HG02763 (cell line): Measurements from ENCODE around the gene DSTN.
A peak's percentile ranks its signal among the peaks of the same experiment; 100 is the strongest.

ENCODE experiments used
- ATAC-seq: cut with Tn5 transposase; IDR thresholded peaks from one replicate; pipeline ENCODE4 v1.9.1; 2021; ENCODE audit warnings: mild to moderate bottlenecking, moderate library complexity; ENCODE audit not compliant: unreplicated experiment

DSTN gene

DNA sequence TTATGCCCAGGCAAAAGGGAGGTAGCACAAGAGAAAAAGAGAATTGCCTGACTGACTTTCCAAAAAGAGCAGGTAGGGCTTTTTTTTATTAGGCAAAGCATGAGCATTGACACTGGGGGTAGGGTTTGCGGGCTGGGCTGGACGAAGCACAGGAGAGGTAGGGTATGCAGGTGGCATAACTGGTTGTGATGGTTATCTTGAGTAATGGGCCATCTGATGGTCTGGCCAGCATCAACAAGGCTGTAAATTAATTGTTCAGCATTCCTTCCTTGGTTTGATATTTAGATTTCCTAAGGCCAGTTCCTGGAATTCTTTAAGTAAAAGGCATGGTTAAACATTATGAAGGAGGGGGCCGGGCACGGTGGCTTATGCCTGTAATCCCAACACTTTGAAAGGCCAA lies 24.7 kb upstream of the DSTN start:
- ATAC-seq, result no peak

DNA sequence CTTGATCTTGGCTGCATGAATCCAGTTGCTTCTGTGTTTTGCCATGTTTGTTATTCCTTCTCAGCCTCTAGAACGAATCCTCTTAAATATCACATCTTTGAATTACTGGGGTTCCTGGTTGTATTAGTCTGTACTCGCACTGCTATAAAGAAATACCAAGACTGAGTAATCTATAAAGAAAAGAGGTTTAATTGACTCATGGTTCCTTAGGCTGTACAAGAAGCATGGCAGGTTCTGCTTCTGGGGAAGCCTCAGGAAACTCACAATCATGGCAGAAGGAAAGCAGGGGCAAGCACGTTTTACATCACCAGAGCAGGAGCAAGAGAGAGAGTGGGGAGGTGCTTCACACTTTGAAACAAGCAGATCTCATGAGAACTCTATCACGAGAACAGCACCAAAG lies 20.7 kb upstream of the DSTN start:
- ATAC-seq, result no peak

DNA sequence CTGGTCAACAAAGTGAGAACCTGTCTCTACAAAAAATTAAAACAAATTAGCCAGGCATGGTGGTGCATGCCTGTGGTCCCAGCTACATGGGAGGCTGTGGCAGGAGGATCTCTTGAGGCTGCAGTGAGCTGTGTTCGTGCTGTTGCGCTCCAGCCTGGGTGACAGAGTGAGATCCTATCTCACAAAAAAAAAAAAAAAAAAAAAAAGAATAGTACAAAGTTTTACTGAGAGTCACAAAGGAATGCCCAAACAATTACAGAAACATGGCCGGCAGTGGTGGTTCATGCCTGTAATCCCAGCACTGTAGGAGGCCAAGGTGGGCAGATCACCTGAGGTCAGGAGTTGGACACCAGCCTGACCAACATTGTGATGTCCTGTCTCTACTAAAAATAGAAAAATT lies 14.8 kb upstream of the DSTN start:
- no peak for ATAC-seq

DNA sequence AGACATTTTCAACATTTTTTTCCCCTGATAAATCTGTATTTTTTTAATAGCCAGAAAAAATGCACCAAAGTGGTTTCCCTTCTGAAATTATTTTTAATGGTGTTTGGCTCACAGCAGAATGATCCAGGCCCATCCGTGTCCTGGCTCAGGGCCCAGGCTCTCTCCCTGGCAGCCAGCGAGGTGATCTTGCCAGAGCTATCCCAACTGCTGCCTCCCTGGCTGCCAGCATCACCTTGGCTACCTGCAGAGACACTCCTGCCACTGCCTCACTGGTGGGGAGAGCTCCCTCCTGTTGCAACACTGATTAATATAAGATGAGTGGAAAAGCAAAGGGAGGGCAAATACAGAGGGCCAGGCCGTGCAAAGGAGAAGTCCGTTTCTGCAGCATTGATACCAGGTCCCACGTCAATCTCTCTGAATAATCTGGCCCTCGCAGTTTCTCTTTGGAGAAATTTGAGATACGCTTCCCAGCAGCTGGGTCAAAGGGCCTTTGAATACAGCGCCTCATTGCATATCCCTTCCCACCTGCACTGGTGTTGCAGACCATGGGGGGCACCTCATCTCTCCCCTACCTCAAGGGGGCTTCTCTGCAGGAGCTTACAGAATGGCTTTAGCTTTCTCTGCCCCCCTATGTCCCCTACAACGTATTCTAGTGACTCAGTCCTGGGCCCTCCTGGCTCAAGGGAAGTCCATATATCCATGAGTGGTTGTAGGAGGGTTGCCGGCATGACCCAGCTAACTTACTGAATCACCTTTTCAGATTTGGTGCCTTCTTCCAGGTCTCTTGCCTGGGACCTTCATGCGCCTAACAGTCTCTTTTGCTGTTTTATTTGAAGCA lies 12.8 kb upstream of the DSTN start:
- no peak for ATAC-seq

DNA sequence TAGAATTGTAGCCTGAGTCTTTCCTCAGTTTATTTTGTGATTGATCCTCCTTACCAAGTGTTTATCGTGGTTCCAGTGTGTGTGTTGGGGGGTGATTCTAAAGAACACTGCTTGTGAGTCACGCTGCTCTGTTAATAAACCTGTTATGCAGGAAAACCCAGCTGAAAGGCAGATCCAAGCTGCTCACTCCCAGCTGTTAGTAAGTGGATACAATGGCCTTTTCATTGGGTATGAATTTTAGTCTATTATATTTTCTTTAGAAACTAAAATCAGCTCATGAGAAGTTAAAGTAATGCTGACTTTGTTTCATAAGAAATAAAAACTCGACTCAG lies 12.2 kb upstream of the DSTN start:
- no peak for ATAC-seq

DNA sequence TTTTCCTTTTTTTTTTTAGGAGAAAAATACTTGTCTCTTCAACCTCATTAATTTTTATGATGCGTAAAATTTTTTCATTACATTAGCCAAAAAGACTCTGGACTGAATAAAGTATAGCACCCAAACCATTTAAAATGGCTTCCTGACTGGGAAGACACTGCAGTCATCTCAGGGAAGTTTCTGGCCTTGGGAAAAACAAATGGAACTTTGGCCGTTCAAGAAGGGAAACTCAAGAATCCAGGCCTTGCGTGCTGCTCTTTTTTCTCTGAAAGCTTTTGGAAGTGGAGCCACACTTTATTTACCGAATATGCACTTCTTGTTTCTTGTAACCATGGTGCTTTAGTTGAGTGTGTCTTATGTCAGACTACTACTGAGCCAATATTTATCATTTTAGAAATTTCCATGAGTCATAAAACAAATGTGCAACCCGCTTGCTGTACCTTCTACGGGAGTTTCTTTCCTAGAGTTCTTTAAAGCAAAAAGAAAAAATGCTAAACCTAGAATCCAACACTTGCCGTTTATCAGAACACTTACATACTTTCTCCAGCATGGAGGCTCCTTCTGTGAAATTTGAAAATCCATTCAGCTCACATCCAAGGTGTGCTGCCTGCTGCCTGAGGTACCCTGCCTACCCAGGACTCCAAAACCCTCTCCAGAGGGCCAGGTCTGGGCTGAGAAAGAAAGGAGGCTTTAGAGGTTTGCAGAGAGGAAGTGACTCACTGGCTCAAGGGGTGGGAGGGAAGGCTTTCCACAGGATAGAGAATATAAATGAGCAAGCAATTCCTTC lies 11.5 kb upstream of the DSTN start:
- no peak for ATAC-seq

DNA sequence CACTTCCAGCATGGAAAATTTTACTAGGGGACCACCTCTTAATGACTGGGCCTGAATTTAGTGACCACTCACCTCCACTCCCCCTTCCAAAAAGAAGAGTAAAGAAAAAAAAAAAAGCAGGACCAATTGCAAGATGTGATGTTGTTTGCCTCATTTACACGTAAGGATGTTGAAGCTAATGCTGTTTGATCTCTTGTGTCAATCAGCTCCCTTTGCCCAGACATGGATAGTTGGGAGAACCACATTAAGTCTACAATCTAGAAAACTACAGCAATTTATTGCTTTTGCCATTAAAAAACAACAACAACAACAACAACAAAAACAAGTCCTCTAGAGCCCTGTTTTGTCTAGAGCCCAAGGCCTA lies 11.0 kb upstream of the DSTN start:
- no peak for ATAC-seq

DNA sequence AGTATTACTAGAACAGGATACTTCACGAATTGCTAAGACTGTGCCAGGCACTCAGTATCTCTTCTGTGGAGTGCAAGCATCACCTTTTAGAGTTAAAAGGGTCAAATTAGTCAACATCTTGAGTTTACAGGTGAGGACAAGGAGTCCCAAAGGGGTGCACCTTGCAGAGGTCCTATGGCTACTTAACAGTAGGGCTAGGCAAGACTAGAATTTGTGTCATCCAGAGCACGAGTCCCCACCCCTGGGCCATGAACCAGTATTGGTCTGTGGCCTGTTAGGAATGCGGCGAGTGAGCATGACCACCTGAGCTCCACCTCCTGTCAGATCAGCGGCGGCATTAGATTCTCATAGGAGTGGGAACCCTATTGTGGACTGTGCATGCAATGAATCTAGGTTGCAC lies 10.5 kb upstream of the DSTN start:
- no peak for ATAC-seq

DNA sequence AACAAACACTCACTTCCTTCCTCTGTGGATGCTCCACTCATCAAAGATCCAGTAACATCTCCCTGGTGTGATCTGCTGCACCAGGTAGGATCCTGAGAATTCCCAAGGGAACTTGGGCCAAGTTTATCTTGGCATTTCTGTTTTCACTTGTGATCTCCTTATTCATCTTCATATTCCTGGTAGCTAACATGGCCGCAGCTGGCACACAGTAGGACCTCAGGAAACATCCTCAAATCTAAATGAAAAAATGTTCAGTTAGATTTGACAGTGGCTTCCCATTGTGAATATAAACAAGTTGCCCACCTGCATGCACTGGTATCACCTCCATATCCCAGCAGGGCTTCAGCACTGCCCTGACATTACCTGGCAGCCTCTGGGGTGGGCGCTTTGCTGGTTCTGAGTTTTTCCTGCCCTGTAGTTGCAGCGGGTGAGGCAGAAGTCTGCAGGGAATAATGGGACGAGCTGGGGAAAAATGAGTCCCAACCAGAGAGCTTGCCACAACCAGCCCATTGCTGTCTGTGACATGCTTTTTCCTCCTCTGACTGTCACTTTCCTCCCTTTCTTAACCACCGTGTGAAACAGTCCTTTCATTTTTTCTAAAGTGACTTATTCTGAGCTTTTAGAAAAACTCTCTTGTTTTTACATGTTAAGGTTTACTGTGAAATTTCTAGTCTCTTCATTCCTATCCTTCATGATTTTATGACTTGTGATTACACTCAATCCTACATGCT lies 9.4 kb upstream of the DSTN start:
- ATAC-seq, result no peak

DNA sequence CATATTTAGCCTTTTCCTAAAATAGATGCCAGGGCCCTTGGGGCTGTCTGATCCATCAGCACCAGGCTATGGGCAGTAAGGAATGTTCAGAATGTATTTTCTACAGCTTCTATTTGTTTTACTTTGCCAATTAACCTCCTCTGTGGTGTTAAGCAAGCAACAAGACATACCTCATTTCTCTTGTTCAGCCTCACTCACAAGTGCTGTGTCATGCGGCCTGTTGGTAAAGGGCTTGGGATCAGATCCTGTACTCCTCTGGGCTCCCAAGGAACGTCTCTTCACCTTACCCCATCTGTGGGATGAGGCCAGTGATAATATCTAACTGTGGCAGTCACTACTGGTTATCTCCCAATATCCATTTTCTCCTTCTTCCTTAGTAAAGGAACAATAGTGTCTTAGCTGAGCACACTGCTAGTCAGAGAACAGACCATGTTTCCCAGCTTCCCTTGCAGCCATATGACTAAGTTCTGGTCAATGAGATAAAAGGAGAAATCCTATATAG lies 7.0 kb upstream of the DSTN start:
- no peak for ATAC-seq

DNA sequence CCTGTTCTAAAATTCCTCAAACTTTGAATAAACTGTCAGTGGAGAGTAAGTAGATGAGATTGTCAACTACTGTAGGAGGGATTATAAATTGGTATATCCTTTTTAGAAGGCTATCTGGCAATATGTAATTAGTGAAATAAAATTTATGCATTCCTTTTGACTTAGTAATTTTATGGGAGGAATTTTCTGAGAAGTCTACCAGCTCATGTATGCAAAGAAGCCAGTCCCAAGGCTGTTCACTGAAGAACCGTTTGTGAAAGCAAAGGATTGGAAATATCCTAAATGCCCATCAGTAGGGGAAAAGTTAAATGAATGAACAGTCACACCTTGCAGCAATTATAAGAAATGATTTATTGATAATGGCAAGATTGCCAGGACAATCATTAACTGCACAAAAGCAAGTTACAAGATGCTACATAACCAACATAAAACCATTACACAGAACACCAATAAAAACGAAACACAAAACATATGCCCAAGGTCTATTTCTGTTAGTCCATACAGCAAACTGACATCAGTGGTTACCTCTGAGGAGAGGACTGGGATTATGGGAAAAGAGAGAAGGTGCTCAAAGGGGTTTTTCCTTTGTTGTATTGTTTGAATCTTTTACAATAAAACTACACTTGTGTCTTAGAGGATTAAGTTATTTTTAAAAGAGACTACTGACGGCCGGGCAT lies 4.6 kb upstream of the DSTN start:
- ATAC-seq, result no peak

DNA sequence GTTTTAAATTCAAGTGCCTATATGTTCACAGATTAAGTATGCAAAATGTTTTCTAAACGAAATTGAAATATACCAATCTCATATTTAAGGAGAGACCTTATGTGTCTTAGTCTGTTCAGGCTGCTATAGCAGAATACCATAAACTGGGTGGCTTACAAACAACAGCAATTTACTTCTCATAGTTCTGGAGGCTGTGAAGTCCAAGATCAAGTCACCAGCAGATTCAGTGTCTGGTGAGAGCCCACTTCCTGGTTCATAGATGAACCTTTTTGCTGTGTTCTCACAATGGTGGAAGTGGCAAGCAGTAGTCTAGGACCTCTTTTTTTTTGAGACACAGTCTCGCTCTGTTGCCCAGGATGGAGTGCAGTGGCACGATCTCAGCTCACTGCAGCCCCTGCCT lies 3.5 kb upstream of the DSTN start:
- ATAC-seq, result no peak

DNA sequence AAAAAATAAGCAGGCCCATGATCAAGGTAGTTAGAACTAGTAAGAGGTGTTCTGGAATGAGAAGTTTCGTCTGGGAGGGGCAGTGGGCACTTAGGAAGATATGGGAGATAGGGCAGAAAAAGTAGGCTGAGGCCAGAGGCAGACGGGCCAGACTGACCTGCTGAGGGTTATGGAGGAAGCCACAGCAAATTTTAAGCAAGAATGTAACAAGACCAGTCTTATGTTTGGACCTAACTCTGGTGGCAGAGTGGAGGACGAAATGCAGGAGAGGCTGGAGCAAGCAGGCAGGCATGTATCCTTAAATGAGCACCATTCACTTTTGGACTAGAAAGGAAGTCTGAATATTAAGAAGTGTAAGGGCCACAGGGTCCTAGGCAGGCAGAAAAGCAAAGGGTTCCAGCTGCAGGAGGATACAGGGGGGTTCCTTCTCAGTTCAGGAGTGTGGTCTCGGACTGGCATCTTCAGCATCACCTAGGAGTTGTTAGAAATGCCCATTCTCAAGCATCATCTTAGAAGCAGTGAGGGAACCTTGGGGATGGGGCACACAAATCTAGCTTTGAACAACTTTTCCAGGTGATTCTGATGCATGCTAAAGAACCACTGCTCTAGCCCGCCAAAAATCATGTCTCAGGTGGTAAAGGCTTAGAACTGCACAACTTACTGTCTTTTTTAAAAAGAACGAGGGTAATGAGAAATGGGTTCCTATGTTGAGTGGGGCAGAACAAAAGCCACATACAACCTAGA lies 1.7 kb upstream of the DSTN start:
- no peak for ATAC-seq

DNA sequence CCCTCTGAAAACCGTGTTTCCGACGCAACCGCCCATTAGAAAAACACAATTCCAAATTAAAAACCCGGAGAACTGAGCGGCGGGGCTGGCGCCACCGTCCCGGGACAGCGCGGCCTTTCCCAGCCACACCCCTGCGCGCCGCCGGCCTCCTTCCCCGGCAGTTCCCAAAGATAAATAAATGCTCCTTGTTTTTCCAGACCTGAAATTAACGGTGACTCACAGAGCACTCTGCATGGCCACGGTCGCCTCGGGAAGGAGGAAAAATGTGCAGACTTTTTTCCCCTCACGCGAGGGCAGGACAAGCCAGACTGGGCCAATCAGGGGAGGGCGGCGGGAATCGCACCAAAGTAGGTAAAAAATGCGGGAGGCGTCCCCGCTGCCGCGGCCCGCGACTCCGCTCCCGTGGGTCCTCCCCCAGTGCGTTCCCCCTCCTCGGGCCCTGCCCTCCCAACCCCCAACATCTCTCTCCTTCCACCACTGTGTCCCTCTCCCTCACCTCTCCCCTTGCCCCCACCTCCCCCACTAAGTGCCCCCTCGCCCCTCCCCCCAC lies 828 bp upstream of the DSTN start:
- ATAC-seq, result no peak

DNA sequence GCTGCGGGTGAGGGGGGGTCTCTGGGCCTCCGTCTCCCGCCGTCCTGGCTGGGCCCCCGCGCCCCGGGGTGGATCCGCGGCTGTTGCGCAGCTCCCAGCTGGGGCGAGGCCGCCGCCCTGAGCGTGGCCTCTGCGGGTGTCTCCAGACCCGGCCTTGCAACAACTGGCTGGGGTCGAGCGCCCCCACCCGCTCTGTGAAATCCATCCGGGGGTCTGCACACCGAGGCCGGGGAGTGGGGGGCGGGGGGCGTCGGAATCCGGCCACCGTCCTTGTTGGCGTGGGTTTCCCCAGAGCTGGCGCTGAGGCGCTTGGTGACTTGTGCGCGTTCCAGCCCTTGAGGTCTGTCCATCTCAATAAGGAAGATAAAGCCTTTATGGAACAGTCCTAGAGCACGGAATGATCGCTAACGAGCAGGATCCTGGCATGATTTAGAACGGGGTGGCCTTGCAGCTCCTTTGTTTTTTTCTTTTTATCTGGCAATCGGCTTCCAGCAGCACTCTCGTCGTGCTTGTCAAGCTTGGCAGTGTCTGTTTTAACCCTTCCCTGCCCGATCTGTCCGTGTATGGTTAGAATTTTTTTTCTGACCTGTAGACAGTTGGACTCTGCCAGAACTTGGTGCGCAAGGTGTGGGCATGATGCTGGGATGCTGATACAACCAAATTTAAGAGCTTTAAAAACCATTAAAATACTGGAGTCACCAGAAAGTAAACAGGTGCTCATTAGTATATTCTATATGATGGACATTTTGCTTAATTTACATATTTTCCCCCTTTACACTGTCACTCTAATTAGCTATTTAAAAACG lies 675 bp downstream of the DSTN start:
- peak; percentile 30 for ATAC-seq

DNA sequence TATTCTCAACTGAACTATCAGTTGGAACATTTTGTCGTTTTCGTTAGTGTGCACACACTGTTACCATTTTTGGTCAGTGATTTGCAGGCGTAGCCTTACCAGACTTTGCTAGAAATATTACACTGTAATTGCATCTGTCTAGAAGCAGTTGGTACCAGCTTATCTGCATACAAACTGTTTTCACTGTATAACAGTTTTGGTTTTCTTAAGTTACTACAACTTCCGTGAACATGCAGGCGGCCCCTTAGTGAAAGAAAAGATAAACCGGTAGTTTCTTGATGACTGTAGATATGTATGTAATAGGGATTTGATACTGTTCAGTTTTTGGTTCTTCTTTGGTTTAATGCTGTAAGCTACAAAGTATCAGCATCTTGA lies 1.3 kb downstream of the DSTN start:
- no peak for ATAC-seq

DNA sequence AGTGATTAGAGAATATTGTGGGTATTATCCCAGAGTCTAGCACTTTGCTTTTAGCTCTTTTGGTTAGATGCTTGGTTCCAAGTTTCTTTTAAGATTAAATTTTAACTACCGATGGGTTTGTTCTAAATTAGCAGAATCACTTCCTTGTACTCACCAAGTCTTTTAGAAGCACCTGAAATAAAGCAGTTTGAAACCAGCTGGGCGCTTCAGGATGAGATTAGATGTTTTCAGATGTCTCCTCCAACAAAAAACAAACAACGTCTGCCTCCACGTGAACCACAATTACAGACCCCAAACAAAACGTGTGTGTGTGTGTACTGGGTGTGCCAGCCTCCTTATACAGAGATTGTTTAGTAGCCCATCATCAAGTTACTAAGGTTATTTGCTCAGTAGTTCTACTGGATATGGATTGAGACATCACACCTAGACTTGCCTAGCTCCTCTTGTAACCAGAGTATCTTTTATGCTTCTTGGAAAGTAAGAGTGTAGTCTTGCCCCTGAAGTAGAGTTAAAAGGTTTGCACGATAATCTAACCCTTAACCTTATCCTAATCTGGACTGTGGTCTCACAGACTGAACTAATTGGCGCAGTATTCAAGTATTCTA lies 2.3 kb downstream of the DSTN start:
- ATAC-seq, result no peak

DNA sequence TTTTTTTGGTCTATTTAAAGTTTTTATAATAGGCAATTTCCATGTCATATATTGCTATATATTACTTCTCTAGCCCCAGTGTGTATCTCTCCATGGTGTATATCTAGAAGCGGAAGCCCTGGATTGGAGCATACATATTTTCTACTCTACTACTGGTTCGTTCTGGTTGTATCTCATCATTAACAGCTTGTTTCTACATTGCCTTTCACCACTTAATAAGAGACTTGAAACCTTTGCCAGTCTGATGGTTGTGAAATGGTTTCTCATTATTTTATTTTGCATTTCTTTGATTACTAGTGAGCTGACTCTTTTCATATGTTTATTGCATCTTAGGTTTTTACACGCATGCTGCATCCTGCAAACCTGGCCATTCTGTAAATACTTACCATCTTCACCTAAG lies 3.6 kb downstream of the DSTN start:
- ATAC-seq, result no peak

DNA sequence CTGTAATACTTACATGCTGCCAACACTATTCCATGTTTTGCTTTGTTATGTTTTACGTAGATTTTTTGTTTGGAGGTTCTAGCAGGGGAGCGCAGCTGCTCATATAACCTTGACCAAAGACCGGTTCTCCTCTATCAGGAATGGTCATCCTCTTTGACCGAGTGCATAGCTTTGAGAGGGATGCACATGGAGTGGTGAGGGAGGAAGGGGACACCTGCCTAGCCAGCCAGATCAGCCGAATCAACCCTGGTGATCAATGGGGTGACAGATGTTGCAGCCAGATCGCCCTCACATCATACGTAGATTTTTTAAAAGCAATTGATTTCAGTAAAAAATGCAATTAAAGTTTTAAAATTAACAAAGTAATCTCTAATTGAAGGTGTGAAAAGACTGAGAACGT lies 6.3 kb downstream of the DSTN start:
- no peak for ATAC-seq
